GM18508 (cell line): ENCODE results near the gene MCTP2.
A peak's percentile ranks its signal among the peaks of the same experiment; 100 is the strongest.

ENCODE experiments used
- ATAC-seq: cut with Tn5 transposase; IDR thresholded peaks from one replicate; pipeline ENCODE4 v1.9.1; 2021; ENCODE audit warnings: moderate number of reproducible peaks; ENCODE audit not compliant: insufficient read depth, unreplicated experiment

The MCTP2 gene

DNA sequence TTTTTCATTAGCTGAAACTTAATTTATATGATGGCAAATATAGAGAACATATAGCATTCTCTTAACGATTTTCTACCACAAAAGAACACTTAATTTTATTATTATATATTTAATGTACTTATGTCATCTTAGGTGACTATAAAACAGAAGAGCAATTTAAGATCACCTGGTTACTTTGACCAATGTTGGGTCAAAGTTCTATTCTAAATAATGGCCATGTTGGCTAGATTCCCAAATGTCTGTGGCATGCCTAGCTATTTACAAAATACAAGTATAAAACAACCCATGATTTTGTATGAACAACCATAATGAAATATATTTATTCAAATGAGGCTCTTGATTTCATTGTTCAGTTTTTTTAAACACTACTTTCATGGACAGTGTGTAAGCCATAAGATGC lies 200.9 kb downstream of the MCTP2 start:
- ATAC-seq, result no peak

GRCh38 chr15:94439158-94439557 lies 207.8 kb downstream of the MCTP2 start:
- no peak for ATAC-seq

- no peak for ATAC-seq
These were observed 210.4 kb downstream of the MCTP2 start for GRCh38 chr15:94441760-94442159.

DNA sequence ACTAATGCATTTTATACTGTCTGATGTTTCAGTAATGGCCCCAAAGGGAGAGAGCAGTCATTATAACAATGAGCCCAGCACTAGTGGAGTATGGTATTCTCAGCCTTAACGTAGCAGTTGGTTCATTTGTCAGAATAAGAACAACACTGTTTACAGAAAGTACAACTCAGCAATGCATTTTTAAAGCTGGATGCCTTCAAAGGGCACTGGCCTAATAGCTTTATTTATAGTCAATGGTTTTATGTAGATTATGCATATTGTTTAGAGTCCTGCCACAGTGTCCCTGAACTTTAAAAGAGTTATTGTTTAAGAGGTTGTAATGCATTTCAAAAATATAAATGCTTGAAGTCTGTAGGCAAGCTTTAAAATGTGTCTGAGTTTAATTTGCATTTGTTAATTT lies 211.1 kb downstream of the MCTP2 start:
- ATAC-seq, result no peak

DNA sequence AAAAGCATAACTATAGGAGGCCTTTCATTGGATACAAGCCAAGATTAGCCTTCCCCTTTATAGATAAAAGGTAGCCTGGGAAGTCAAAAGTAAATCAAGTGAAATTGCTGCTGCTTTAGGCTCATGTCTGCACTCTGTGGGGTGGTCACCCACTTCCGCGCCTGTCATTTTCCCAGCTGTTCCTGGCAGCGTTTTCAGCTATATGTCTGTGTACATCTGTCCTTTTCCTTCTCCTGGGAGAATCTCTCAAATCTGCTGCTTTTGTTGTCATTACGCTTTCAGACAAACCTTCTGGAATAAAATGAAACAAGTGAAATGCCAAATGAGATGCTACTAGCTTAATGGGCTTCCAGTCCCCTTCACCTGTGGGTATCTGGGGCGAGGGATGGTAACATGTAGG lies 211.8 kb downstream of the MCTP2 start:
- ATAC-seq, result no peak

DNA sequence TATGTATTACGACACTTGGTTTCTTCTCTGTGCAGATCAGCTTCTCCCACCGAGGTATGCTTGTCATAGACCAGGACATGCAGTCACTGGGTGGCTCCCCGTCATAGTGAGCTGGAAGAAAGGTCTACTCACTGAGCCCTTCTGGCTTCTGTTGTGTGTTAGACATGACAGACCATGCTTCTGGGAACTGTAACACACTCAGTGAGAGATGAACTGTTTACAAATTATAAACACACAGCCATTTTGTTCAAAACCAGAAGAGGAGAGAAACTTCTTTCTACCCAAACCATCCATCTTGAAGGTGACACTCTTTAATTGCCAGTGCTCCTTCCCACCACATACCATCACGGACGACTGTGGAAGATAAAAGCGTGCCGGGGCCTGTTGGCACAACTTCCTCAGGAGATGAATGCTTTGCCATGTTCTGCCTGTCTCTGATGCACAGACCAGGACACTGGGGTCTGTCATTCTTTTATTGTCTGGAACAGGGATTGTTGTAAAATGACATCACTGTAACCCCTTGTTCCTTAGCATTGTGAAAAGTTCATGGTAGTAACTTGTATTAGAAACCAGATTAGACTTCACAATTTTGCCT lies 214.3 kb downstream of the MCTP2 start:
- no peak for ATAC-seq

DNA sequence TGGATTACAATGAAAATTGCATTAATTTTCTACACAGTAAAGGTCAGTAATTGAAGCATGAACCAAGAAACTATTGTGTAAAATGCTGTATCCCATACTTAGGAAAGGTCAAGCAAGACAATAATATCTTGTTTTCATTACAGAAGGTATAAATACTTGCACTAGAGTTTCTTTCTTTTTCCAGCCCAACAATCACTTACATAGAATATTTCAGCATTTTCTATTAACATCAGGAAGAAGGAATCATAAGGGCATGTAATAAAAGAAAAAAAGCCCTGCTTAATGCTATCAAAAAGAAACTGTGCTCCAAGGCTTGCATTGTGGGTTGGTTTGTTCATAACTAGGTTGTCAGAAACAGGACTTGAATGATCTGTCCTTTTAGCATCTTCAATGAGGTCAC lies 215.1 kb downstream of the MCTP2 start:
- no peak for ATAC-seq

GRCh38 chr15:94451466-94451865 lies 220.1 kb downstream of the MCTP2 start:
- ATAC-seq, result no peak

GRCh38 chr15:94453227-94453988 lies 222.0 kb downstream of the MCTP2 start:
- ATAC-seq, result no peak

GRCh38 chr15:94455297-94455696 lies 223.9 kb downstream of the MCTP2 start:
- no peak for ATAC-seq

- ATAC-seq, result no peak
These were observed 224.9 kb downstream of the MCTP2 start for GRCh38 chr15:94456226-94456625.

- ATAC-seq, result no peak
These were observed 226.3 kb downstream of the MCTP2 start for GRCh38 chr15:94457661-94458060.

GRCh38 chr15:94460624-94461023 lies 229.3 kb downstream of the MCTP2 start:
- ATAC-seq, result no peak

- no peak for ATAC-seq
These were observed 235.7 kb downstream of the MCTP2 start for GRCh38 chr15:94467034-94467433.

GRCh38 chr15:94470492-94470891 lies 239.1 kb downstream of the MCTP2 start:
- ATAC-seq, result no peak

DNA sequence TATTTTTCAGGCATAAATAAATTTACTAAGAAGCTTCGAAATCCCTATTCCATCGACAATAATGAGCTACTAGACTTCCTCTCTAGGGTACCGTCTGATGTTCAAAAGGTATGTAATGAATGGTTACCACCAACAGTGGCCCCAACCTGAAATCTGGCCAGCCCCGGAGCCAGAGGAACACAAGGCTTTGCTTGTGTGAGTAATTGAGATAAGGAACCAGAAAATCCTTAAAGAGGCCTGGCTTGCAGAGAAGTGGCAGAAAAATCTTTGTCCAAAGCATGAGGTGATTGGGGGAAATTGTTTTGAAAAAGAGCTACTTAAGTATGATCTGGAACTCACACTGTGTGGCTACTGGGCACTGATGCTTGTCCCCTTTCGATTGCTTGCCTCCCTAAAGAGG lies 245.3 kb downstream of the MCTP2 start:
- ATAC-seq, result no peak

GRCh38 chr15:94477913-94478553 lies 246.7 kb downstream of the MCTP2 start:
- no peak for ATAC-seq

- peak; percentile 90 for ATAC-seq
These were observed 247.4 kb downstream of the MCTP2 start for GRCh38 chr15:94478763-94479162.

- no peak for ATAC-seq
These were observed 249.0 kb downstream of the MCTP2 start for GRCh38 chr15:94480289-94480834.

DNA sequence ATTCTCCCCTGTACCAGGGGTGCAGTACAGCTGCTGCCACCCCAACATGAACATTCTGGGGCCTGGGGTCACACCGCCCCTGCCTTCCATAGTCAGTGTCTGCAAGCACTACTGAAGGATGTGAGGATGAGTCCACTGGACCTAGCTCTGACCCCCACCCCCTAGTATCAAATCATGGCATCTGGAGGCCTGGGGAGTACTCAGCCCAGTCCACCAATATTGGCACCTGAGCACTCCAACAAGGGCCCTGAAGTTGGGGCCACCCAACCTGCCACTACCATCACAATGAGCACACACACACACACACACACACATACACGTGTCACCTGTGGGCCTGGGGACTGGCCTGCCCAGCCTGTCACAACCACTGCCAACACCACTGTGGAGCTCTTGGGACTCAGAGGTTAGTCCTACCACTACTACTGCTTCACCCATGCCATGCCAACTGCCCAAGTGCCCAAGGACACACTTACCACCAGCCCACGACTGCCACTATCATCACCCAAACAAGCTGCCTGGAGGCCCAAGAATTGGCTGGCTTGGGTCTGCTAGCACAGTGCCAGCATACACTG lies 253.9 kb downstream of the MCTP2 start:
- ATAC-seq, result no peak

GRCh38 chr15:94487635-94488034 lies 256.3 kb downstream of the MCTP2 start:
- ATAC-seq, result no peak
